Cortex of kidney (tissue), 1 donor: ENCODE results near the gene POLK.
"Not testable (repeated sequence)": the region's sequence is repeated elsewhere in the genome, so short reads cannot be mapped to it uniquely, and the experiment has no call there.

ENCODE experiments used
- DNase-seq: peaks from one replicate; lab custom pipeline; 2025; lab: John Stamatoyannopoulos, UW

POLK gene

GRCh38 chr5:75551471-75551870 lies 39.8 kb downstream of the POLK start:
- DNase-seq = no peak

DNA sequence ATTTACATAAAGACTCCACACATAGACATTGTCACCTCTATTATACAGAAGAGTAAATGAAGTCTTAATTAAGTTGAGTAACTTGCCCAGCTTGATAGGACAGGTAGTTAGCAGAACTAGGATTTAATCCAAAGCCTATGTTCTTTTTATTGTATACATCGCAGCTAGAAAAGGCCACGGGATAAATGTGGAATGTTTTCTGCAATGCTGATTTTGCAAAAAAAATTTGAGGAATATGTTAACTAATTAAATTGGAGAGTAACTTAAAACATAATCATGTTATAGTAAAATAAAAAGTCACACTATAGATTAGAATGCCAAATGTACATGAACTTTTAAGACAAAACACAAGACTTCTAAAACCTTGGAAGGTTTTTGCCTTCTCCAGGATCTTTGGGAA lies 41.1 kb downstream of the POLK start:
- no peak for DNase-seq

DNA sequence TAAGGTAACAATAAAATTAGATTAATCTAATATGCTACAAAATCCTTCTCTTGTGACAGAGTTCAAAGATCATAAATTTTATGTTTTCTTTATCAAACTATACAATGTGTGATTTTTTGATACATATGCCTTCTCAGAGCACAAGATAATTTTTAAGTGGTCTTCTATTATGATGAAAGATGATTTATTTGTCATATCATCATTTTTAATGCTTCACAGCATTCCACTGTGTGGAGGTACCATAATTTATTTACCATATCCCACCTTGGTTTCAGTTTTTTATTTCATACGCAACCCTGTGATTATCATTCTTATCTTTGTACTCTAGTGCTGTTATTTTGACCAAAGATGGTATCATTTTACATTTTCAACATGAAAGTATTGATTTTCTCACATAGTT lies 41.7 kb downstream of the POLK start:
- no peak for DNase-seq

- no peak for DNase-seq
Observed at GRCh38 chr5:75558221-75558620, 46.5 kb downstream of the POLK start.

- DNase-seq = no peak
Observed at GRCh38 chr5:75558981-75559632, 47.4 kb downstream of the POLK start.

DNA sequence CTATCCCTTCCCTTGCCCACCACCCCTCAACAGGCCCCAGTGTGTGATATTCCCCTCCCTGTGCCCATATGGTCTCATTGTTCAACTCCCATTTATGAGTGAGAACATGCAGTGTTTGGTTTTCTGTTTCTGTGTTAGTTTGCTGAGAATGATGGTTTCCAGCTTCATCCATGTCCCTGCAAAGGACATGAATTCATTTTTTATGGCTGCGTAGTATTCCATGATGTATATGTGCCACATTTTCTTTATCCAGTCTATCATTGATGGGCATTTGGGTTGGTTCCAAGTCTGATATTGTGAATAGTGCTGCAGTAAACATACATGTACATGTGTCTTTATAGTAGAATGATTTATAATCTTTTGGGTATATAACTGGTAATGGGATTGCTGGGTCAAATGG lies 49.0 kb downstream of the POLK start:
- DNase-seq = not testable (repeated sequence)

DNA sequence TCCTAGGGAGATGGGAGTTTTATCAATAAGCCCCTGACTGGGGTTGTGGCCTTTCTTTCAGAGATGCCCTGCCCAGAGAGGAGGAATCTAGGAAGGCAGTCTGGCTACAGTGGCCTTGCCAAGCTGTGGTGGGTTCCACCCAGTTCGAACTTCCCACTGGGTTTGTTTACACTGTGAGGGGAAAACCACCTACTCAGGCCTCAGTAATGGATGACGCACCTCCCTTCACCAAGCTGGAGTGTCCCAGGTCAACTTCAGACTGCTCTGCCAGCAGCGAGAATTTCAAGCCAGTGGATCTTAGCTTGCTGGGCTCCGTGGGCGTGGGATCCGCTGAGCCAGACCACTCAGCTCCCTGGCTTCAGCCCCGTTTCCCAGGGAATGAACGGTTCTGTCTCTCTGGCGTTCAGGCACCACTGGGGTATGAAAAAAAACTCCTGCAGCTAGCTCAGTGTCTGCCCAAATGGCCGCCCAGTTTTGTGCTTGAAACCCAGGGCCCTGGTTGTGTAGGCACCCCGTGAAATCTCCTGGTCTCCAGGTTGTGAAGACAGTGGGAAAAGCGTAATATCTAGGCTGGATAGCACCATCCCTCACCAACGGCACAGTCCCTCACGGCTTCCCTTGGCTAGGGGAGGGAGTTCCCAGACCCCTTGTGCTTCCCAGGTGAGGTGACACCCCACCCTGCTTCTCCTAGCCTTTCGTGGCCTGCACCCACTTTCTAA lies 54.5 kb downstream of the POLK start:
- DNase-seq = not testable (repeated sequence)

- DNase-seq = no peak
Observed at GRCh38 chr5:75566710-75567309, 55.1 kb downstream of the POLK start.

DNA sequence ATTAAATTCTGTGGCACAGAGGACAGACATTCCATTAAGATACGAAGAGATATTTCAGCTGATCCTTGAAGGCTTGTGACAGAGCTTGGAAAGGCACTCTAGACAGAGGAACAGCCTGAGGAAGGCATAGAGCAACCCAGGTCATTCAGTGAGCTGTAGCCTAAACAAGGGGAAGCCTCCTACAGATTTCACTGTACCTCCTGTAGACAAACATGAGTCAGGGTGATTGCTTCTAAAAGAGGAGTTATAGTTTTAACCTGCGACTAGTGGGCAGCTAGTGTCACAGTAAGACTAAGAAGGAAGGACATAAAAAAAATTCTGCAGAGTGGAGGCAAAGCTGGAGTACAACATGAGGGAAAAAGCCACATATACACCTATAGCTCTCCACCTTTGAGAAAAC lies 56.0 kb downstream of the POLK start:
- DNase-seq = no peak

DNA sequence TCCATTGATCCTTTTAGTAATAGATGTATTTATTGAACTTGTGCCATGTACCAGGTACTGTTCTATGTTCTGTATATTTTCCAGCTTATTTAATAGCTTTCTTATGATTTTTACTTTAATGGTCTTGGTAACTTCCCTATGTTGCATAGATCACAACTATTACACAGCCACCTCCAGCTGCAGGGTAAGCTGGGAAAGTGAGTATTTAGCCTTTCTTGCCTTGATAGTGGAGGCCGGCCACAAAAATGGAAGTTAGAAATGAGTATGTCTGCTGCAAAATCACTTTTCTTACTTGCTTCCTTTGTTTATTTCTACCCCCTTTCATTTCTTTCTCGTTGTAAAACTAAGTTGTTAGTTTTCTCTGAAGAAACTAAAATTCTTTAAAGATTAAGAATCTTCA lies 56.5 kb downstream of the POLK start:
- no peak for DNase-seq

DNA sequence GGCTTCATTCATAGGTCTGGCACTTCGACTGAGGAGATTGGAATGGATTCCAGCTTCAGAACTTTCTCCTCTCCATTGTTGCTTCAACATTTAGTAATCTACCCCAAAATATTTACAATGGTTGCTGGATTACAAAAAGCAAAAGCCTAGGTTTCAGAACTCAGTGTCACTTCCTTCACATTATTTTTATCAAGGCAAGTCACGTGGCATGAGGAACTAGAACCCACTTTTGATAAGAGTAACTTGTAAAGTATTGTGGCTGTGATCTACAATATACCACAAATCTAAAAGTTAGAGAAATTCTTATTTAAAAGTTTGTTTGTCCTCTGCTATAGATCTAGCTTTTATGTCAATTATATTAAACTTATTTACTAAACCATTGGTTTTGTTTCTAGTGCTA lies 59.9 kb downstream of the POLK start:
- no peak for DNase-seq

DNA sequence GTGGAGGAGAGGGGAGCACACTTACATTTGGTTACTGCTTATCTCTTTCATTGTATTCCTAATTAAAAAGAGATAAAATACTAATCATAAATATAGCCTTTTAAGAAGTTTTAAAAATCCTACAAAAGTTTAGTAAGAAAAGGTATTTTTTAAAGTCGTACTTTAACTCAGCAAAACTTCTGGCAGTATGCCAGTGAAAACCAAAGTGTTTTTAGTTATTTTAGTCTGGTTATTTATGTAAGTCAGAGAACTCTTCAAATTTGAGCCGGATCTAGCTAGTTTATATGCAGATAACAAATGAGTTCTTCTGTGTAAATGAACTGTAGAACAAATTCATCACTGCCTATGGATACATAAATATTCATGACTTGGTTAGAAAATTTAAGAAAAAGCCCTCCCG lies 63.1 kb downstream of the POLK start:
- no peak for DNase-seq

GRCh38 chr5:75578280-75578679 lies 66.6 kb downstream of the POLK start:
- DNase-seq = not testable (repeated sequence)

DNA sequence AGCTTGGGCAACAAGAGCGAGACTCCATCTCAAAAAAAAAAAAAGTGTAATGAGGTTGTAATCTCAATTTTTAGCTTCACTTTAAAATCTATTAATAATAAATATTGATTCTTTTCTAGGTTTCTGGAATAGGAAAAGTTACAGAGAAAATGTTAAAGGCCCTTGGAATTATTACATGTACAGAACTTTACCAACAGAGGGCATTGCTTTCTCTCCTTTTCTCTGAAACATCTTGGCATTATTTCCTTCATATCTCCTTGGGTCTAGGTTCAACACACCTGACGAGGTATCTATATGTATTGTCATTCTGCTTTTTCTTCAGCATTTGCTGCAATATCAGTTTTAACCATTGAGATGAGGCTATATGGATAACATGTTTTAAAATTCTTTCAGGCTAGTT lies 73.0 kb downstream of the POLK start:
- DNase-seq = no peak

GRCh38 chr5:75588666-75589065 lies 77.0 kb downstream of the POLK start:
- no peak for DNase-seq

DNA sequence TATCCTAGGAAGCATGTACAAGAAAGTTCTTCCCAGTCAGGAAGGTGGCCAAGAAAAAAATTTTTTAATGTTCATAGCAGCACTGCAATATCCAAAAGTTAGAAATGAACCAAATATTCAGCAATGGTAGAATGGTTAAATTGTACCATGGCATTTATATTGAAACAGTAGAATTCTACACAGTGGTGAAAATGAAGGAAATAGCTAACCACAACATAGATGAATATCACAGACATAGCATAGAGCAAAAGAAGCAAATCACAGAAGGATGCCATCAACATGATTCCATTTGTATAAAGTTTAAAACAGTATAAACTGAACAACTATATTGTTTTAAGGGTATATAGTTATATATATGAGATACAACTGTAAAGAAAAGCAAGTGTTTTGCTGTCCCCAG lies 88.8 kb downstream of the POLK start:
- no peak for DNase-seq

- no peak for DNase-seq
Observed at GRCh38 chr5:75601567-75601966, 89.9 kb downstream of the POLK start.

GRCh38 chr5:75601996-75602395 lies 90.3 kb downstream of the POLK start:
- no peak for DNase-seq

DNA sequence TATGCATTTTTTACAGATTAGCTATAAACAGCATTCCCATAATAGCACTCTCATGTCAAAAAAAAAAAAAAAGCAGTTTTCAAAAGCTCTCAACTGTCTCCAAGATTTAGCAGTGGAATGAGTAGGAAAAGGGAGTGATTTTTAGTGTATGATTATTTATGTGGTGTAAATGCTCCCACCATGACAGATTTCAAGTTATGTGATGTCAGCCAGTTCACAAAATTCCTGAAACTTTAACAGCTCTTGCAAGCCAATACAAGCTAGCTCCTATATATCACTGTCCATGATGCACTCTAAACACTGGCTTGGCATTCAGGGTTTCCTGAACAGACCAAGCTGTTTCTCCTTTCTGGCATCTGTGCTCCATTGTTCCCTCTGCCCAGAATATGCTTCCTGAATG lies 91.7 kb downstream of the POLK start:
- DNase-seq = no peak

DNA sequence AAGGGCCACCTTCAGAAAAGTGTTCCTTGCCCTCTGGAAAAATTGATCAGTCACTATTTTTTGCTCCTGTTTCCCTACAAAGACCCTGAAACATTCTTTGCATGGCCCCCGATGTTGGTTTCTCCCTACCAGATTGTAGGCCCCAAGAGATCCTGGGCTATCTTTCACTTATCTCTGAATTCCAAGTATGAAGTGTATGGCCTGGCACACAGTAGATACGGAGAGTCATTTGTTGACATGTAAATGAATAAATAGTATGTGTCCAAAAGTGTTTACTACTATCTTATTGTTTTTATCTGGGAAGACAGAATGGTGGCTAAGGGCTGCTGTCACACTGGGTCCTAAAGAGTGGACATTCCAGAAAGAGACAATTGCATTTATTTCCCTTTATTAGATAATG lies 92.1 kb downstream of the POLK start:
- DNase-seq = no peak

- DNase-seq = not testable (repeated sequence)
Observed at GRCh38 chr5:75607341-75607740, 95.7 kb downstream of the POLK start.

DNA sequence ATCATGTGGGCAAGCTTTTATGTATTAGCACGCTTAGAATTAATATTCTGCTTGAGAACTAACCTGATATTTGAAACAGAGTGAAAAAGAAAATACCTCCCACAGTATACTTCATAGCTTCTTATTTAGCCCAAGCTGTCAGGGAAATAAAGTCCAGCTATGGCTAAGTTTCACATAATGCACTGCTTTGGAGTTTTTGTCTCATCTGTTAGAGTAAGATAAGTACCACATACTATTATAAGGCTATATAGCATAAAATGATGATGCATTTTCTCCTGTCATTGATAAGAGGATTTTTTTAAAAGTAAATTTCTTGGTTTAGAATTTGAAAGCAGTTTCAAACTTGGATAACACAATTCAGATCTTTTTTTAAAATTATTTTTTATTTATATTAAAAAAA lies 97.2 kb downstream of the POLK start:
- no peak for DNase-seq

DNA sequence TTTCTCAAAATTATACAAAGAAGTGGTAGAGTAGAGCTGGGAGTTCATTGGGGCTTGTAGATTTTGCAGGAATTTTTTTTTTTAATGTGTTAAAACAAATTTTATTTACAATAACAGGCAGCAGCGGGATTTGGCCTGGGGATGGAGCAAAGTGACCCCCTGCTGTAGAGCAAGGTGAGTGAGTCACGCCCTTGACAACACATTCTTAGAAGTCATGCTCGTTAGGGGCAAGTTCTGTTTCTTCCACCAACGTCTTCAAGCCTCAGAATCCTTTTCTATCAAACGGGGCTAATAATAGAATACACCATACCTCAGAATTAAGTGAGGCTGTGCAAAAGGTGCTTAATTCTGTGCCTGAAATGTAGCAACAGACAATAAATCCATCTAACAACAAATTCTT lies 98.5 kb downstream of the POLK start:
- DNase-seq = no peak
